ENCODE measurements around the gene PRKN. TPM values are rescaled to one million over a fixed set of nuclear protein-coding genes. Genes with fewer than 3 reads are reported as not detected.

Gene PRKN
- total RNA-seq, 1 donor from 2014 or later, result 5.7 TPM

DNA sequence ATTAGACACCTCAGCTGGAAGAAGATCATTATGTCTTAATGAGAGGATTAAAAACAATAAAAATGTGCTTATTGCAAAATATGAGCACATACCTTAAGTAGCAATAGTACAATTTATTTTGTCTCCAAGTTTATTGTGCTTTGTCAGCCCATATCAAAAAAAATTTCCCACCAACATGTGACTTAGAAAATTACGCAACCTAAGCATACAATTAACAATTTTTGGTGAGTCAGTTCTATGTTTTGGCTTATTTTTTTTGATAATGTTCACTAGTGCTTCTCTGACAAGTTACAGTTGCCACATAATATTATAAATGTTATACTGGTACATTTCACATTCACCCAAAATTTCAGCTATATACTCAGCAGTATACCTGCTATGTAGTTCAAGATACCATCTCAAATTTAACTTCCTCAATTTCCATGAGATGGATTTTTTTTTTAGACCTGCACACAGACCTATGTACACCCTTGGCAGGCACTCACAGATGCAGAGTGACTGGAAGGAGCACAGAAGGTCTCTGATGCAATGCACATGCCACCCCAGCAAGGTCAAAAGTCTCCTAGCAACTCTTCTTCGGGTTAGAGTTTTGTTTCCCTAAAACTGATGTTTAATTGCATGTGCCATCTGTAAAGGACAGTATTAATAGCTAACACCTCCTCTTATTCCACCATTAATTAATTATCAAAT, 112.4 kb downstream of the PRKN start:
- no peaks in the 10 kb centered on the region for H3K36me3 Mint-ChIP-seq (ENCODE audit: low read depth)

DNA sequence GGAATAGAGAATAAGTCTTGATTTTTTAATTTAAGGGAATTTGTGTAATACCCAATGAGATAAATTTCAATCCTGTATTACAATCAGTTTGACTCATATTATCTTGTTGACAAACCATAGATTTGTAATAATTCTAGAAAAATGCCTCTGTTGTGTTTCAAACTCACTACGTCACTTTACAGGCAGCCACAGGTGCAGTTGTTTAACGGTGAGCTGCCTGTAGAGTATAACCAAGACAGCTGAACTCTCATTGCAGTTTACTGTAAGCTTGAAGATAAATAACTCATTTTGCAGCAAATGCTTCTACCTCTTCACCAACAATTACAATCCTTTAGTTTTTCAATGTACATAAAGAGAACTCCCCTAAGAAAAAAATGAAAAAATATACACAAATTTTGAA, 114.3 kb downstream of the PRKN start:
- no peaks in the 10 kb centered on the region for H3K9me3 Mint-ChIP-seq (ENCODE audit: low read depth)
- no peak overlapping the region for H3K27ac Mint-ChIP-seq (ENCODE audit: unreplicated experiment)
- H3K27me3 Mint-ChIP-seq (ENCODE audit: low read depth), result no peaks in the 10 kb centered on the region
- H3K36me3 Mint-ChIP-seq (ENCODE audit: low read depth), result no peaks in the 10 kb centered on the region
- no peak for TF ChIP-seq CTCF (IDR thresholded peaks at IDR 0.05)
- no peak overlapping the region for H3K4me3 Mint-ChIP-seq (ENCODE audit: unreplicated experiment)
- DNase-seq (ENCODE audit: low spot score), result no peak
- peaks cover 9% of the 10 kb centered on the region for H3K4me1 Mint-ChIP-seq (ENCODE audit: low read depth)

More for the DNA sequence above, 112.4 kb downstream of the PRKN start:
- Mint-ChIP-seq H3K27ac (ENCODE audit: unreplicated experiment) (no peak overlapping the region), H3K4me3 (ENCODE audit: unreplicated experiment) (no peak overlapping the region), H3K4me1 (ENCODE audit: low read depth) (peaks cover 9% of the 10 kb centered on the region), H3K9me3 (ENCODE audit: low read depth) (no peaks in the 10 kb centered on the region), H3K27me3 (ENCODE audit: low read depth) (no peaks in the 10 kb centered on the region)
- TF ChIP-seq CTCF (IDR thresholded peaks at IDR 0.05), result no peak
- no peak for DNase-seq (ENCODE audit: low spot score)

DNA sequence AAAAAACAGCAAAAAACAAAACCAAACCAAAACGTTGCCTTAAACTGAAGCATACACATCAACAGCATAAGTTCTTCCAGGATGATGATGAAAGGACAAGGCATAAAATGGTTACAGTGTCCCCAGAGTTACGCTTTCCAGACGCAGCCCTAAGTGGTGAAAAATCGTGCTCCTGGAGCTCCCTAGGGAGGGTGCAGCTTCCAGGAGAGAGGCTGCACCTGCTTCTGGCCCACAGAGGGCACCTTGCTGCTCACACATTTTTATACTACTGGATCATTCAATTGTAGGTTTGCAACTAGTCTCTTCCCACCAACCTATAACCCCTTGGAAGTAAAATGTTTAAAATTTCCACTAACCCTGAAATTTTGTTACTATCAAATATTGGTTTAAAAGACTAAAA, 115.0 kb downstream of the PRKN start:
- peaks cover 9% of the 10 kb centered on the region for H3K4me1 Mint-ChIP-seq (ENCODE audit: low read depth)
- DNase-seq (ENCODE audit: low spot score), result no peak
- no peaks in the 10 kb centered on the region for H3K36me3 Mint-ChIP-seq (ENCODE audit: low read depth)
- no peaks in the 10 kb centered on the region for H3K9me3 Mint-ChIP-seq (ENCODE audit: low read depth)
- no peak for TF ChIP-seq CTCF (IDR thresholded peaks at IDR 0.05)
- H3K27me3 Mint-ChIP-seq (ENCODE audit: low read depth), result no peaks in the 10 kb centered on the region
- H3K27ac Mint-ChIP-seq (ENCODE audit: unreplicated experiment), result no peak overlapping the region
- H3K4me3 Mint-ChIP-seq (ENCODE audit: unreplicated experiment), result no peak overlapping the region

- no peak overlapping the region for H3K4me3 Mint-ChIP-seq (ENCODE audit: unreplicated experiment)
- no peak overlapping the region for H3K27ac Mint-ChIP-seq (ENCODE audit: unreplicated experiment)
- peaks cover 5% of the 10 kb centered on the region for H3K4me1 Mint-ChIP-seq (ENCODE audit: low read depth)
- no peaks in the 10 kb centered on the region for H3K9me3 Mint-ChIP-seq (ENCODE audit: low read depth)
- no peak for DNase-seq (ENCODE audit: low spot score)
- no peaks in the 10 kb centered on the region for H3K27me3 Mint-ChIP-seq (ENCODE audit: low read depth)
- no peak for TF ChIP-seq CTCF (IDR thresholded peaks at IDR 0.05)
- H3K36me3 Mint-ChIP-seq (ENCODE audit: low read depth), result no peaks in the 10 kb centered on the region
Measured at GRCh38 chr6:162610351-162610750, 117.2 kb downstream of the PRKN start.

DNA sequence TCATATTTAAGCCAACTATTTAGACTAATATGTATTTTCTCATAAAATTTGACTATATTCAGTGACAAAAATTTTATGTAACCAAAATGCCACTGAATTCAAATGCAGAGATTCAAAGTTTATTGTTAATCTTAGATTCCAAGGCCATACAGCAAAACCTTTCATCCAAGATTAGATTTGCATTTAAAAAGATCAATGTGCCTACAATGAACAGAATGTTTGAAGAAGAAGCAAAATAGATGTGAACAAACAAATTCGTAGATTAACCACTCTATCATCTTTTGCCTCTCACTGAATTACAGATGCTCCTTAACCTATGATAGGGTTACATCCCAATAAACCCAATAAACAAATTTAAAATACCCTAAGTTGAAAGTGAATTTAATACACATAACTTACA, 121.7 kb downstream of the PRKN start:
- Mint-ChIP-seq H3K4me3 (ENCODE audit: unreplicated experiment) (no peak overlapping the region), H3K27me3 (ENCODE audit: low read depth) (no peaks in the 10 kb centered on the region), H3K27ac (ENCODE audit: unreplicated experiment) (no peak overlapping the region), H3K9me3 (ENCODE audit: low read depth) (no peaks in the 10 kb centered on the region), H3K4me1 (ENCODE audit: low read depth) (no peaks in the 10 kb centered on the region), H3K36me3 (ENCODE audit: low read depth) (no peaks in the 10 kb centered on the region)
- TF ChIP-seq CTCF (IDR thresholded peaks at IDR 0.05), result no peak
- no peak for DNase-seq (ENCODE audit: low spot score)
